Kidney (tissue), 14 donors: ENCODE results near the gene MOB1B. TPM values are rescaled to one million over a fixed set of nuclear protein-coding genes. Genes with fewer than 3 reads are reported as not detected.
"Not testable (repeated sequence)": the region's sequence is repeated elsewhere in the genome, so short reads cannot be mapped to it uniquely, and the experiment has no call there.

ENCODE experiments used
- DNase-seq, 5 donors: peaks; one replicate each; pipeline ENCODE4 v3.0.0-alpha.2; 2013 to 2020
- FAIRE-seq: peaks from 2 replicates; lab custom pipeline; 2012; peaks lifted over from hg19 to GRCh38; lab: Jason Lieb, UNC
- H3K27ac ChIP-seq, 2 donors: one replicate each; pipeline ENCODE4 v1.7.0; 2013; ENCODE audit warnings: low read depth in 2 of 2, low read length in 2 of 2, inconsistent platforms in 1 of 2
- H3K27me3 ChIP-seq: one replicate; pipeline ENCODE4 v1.7.1; 2013; ENCODE audit warnings: low read length, inconsistent platforms; ENCODE audit not compliant: control insufficient read depth, insufficient read depth
- H3K36me3 ChIP-seq, 3 donors: one replicate each; pipeline versions ENCODE4 v1.7.0 to v1.7.1; 2013; ENCODE audit warnings: low read length in 3 of 3, control low read depth in 1 of 3, inconsistent platforms in 1 of 3; ENCODE audit not compliant: insufficient read depth in 3 of 3, control insufficient read depth in 2 of 3
- H3K4me1 ChIP-seq, 3 donors: one replicate each; pipeline versions ENCODE4 v1.7.0 to v1.7.1; 2013; ENCODE audit warnings: low read length in 3 of 3, inconsistent platforms in 1 of 3, low read depth in 1 of 3; ENCODE audit not compliant: control insufficient read depth in 2 of 3, insufficient read depth in 2 of 3
- H3K4me3 ChIP-seq, 3 donors: one replicate each; pipeline versions ENCODE4 v1.7.0 to v1.8.1; 2013; ENCODE audit warnings: low read length in 3 of 3, control low read depth in 1 of 3, inconsistent platforms in 1 of 3
- H3K9ac ChIP-seq, 3 donors: one replicate each; pipeline versions ENCODE4 v1.7.0 to v1.7.1; 2013; ENCODE audit warnings: low read length in 3 of 3, control low read depth in 1 of 3, inconsistent platforms in 1 of 3
- H3K9me3 ChIP-seq, 3 donors: one replicate each; pipeline versions ENCODE4 v1.7.0 to v1.7.1; 2013; ENCODE audit warnings: low read length in 3 of 3, control low read depth in 1 of 3, inconsistent platforms in 1 of 3; ENCODE audit not compliant: control insufficient read depth in 2 of 3, insufficient read depth in 1 of 3
- intact Hi-C: fragments of 100-400 bp; cut with DNase I; formaldehyde crosslinking; loops from one replicate; pipeline ENCODE4 v1.11.1; 2022
- polyA plus RNA-seq: library from polyadenylated mRNA; stranded (reverse); fragments of 350-450 nt; fragmentation: Illumina TruSeq; extraction: RNeasy Lipid Tissue Mini Kit (QIAGEN cat#74804); gene quantifications from one replicate; pipeline ENCODE4 v1.2.3, GENCODE V29; 2014; ENCODE audit warnings: low read depth, low replicate concordance; ENCODE audit not compliant: insufficient read depth
- total RNA-seq: library from RNA; stranded (reverse); fragmentation: NEBNext Ultra II Directional; extraction: Animal tissue kit (Norgen Biotek cat#: 25700); gene quantifications from one replicate; pipeline ENCODE4 v1.2.1, GENCODE V29; 2021
- TF ChIP-seq, protein P1 (sequence below): IDR thresholded peaks from 3 replicates; pipeline ENCODE4 v1.5.1; 2012; ENCODE audit warnings: mild to moderate bottlenecking, moderate library complexity, borderline replicate concordance; ENCODE audit not compliant: insufficient read depth; ENCODE audit errors: extremely low read depth
- donor health status: control.
- donor health status: control.
- donor health status: control.
- donor health status: control.
- donor health status: control.
- donor health status: DM: yes; HTN: yes; CAD: no.
- donor health status: Normal renal cell carcinoma (clear cell type).

The MOB1B gene
- total and polyA plus RNA-seq, 2 donors from 2014 or later, result 13.9 to 34.2 TPM

DNA sequence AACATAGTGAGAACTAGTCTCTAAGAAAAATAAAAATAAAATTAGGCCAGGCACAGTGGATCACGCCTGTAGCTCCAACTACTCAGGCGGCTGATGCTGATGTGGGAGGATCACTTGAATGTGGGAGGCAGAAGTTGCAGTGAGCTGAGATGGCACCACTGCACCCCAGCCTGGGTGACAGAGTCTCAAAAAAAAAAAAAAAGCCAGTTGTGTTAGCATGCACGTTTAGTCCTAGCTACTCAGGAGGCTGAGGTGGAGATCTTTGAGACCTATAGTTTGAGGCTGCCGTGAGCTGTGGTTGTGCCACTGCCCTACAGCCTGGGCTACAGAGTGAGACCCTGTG, 93.8 kb downstream of the MOB1B start:
- TF ChIP-seq, protein P1, sequence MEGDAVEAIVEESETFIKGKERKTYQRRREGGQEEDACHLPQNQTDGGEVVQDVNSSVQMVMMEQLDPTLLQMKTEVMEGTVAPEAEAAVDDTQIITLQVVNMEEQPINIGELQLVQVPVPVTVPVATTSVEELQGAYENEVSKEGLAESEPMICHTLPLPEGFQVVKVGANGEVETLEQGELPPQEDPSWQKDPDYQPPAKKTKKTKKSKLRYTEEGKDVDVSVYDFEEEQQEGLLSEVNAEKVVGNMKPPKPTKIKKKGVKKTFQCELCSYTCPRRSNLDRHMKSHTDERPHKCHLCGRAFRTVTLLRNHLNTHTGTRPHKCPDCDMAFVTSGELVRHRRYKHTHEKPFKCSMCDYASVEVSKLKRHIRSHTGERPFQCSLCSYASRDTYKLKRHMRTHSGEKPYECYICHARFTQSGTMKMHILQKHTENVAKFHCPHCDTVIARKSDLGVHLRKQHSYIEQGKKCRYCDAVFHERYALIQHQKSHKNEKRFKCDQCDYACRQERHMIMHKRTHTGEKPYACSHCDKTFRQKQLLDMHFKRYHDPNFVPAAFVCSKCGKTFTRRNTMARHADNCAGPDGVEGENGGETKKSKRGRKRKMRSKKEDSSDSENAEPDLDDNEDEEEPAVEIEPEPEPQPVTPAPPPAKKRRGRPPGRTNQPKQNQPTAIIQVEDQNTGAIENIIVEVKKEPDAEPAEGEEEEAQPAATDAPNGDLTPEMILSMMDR, result no peak
- Histone ChIP-seq H3K9me3 (no peaks in the 10 kb centered on the region), H3K27me3 (no peaks in the 10 kb centered on the region), H3K36me3 (peaks cover 0 to 2% (median 0%) of the 10 kb centered on the region in 3 donors), H3K4me3 (no peak overlapping the region), H3K27ac (no peak overlapping the region), H3K4me1 (peaks cover 0 to 9% (median 0%) of the 10 kb centered on the region in 3 donors), H3K9ac (no peak overlapping the region)
- DNase-seq (no peak), FAIRE-seq (no peak)
- intact Hi-C loops, result no loop called here

DNA sequence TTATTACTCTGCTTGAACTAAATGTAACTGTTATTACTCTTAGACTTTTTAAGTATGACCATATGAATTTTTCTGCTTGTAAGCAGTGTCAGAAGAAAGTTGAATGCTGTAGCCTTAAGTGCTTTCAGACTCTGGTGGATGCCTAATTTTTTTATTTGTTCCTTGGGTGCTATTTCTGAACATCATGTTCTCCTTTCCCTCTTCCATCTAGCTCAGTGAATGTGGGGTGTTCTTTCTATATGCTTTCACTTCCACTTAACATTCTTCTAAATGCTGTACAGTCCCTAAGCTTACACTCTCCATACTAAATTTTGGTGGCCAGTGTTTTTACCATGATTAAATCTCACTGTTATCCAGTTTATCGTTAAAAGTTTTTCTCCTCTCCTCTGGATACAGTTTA, 94.9 kb downstream of the MOB1B start:
- intact Hi-C loops, result no loop called here
- H3K36me3 ChIP-seq, result peaks cover 0 to 2% (median 0%) of the 10 kb centered on the region in 3 donors
- no peaks in the 10 kb centered on the region for H3K27me3 ChIP-seq
- H3K27ac ChIP-seq, result no peak overlapping the region
- H3K9me3 ChIP-seq, result no peaks in the 10 kb centered on the region
- FAIRE-seq, result no peak
- no peak overlapping the region for H3K4me3 ChIP-seq
- H3K4me1 ChIP-seq, result peaks cover 0 to 9% (median 0%) of the 10 kb centered on the region in 3 donors
- DNase-seq, result no peak
- TF ChIP-seq, protein P1, result no peak
- H3K9ac ChIP-seq, result no peak overlapping the region

DNA sequence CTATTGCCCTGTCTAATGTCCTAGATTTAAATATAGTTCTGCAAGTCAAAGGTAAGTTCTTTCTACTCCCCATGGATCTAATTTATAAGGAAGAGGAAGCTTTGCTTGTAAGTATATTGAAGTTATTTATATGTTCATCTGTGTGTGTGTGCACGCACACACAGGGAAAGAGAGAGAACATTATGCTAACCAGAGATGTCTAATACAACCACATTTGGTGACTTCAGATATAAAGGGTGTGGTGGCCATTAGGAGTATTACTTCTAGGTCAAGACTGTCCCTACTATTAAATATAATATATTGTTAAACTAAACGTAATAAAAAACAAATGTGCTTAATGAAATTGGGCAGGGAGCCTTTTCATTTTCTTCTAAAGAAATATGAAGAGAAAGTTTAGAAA, 95.4 kb downstream of the MOB1B start:
- Histone ChIP-seq H3K9me3 (no peaks in the 10 kb centered on the region), H3K36me3 (peaks cover 0 to 2% (median 0%) of the 10 kb centered on the region in 3 donors), H3K9ac (no peak overlapping the region), H3K4me1 (peaks cover 0 to 7% (median 0%) of the 10 kb centered on the region in 3 donors), H3K27ac (no peak overlapping the region), H3K27me3 (no peaks in the 10 kb centered on the region), H3K4me3 (no peak overlapping the region)
- DNase-seq (no peak), FAIRE-seq (no peak)
- intact Hi-C loops, result no loop called here
- TF ChIP-seq, protein P1, result no peak

DNA sequence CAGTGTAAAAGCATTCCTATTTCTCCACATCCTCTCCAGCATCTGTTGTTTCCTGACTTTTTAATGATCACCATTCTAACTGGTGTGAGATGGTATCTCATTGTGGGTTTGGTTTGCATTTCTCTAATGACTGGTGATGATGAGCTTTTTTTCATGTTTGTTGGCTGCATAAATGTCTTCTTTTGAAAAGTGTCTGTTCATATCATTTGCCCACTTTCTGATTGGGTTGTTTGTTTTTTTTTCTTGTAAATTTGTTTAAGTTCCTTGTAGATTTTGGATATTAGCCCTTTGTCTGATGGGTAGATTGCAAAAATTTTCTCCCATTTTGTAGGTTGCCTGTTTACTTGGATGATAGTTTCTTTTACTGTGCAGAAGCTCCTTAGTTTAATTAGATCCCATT, 97.5 kb downstream of the MOB1B start:
- H3K4me1 ChIP-seq, FAIRE-seq, intact Hi-C loops: not testable (repeated sequence)

DNA sequence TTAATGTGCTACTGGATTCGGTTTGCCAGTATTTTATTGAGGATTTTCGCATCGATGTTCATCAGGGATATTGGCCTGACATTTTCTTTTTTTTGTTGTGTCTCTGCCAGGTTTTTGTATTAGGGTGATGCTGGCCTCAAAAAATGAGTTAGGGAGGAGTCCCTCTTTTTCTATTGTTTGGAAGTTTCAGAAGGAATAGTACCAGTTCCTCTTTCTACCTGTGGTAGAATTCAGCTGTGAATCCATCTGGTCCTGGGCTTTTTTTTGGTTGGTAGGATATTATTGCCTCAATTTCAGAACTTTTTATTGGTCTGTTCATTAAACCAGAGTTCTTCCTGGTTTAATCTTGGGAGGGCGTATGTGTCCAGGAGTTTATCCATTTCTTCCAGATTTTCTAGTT, 99.2 kb downstream of the MOB1B start:
- H3K27me3 ChIP-seq, H3K36me3 ChIP-seq, H3K4me1 ChIP-seq, H3K9ac ChIP-seq, intact Hi-C loops, H3K27ac ChIP-seq, H3K4me3 ChIP-seq, FAIRE-seq, DNase-seq, H3K9me3 ChIP-seq: not testable (repeated sequence)

More for the DNA sequence above, 97.5 kb downstream of the MOB1B start:
- not testable (repeated sequence) for DNase-seq, H3K4me3 ChIP-seq, H3K27me3 ChIP-seq, H3K9me3 ChIP-seq, H3K27ac ChIP-seq, H3K9ac ChIP-seq, H3K36me3 ChIP-seq
